Right atrium auricular region (tissue), 2 donors: ENCODE results near the gene ATP6V1G2. TPM values are rescaled to one million over a fixed set of nuclear protein-coding genes. Genes with fewer than 3 reads are reported as not detected.

Experiments
- DNase-seq: peaks from one replicate; pipeline ENCODE4 v3.0.0-alpha.2; 2019; ENCODE audit warnings: low spot score
- H3K27ac ChIP-seq, 2 donors: fragments of 200-600 bp; sonication (generic); 1 replicate in 1 of 2; 2 replicates in 1 of 2; pipeline ENCODE4 v1.5.1; 2016 to 2019
- H3K27me3 ChIP-seq, 2 donors: fragments of 200-600 bp; sonication (generic); one replicate each; pipeline versions ENCODE4 v1.5.1 to v1.6.0; 2017 to 2019
- H3K36me3 ChIP-seq: fragments of 200-600 bp; sonication (generic); one replicate; pipeline ENCODE4 v1.5.1; 2016
- H3K4me1 ChIP-seq, 2 donors: fragments of 200-600 bp; sonication (generic); one replicate each; pipeline versions ENCODE4 v1.5.1 to v1.6.0; 2017 to 2019
- H3K4me3 ChIP-seq, 2 donors: fragments of 200-600 bp; sonication (generic); 1 replicate in 1 of 2; 2 replicates in 1 of 2; pipeline ENCODE4 v1.5.1; 2017 to 2019; ENCODE audit warnings: mild to moderate bottlenecking in 1 of 2, moderate library complexity in 1 of 2
- H3K9me3 ChIP-seq, 2 donors: fragments of 200-600 bp; sonication (generic); one replicate each; pipeline ENCODE4 v1.5.1; 2019
- CTCF ChIP-seq, 2 donors: fragments of 200-600 bp; sonication (generic); IDR thresholded peaks; one replicate each; pipeline ENCODE4 v1.5.1; 2019; ENCODE audit warnings: antibody characterized with exemption in 2 of 2
- total RNA-seq, 2 donors: library from RNA; depleted of rRNA; stranded (reverse); fragments of >200 nt; gene quantifications; one replicate each; pipeline ENCODE4 v1.1.0, GENCODE V29; 2016

Gene ATP6V1G2
- total RNA-seq, 2 donors from 2014 or later, result 1.2 to 6.0 TPM

DNA sequence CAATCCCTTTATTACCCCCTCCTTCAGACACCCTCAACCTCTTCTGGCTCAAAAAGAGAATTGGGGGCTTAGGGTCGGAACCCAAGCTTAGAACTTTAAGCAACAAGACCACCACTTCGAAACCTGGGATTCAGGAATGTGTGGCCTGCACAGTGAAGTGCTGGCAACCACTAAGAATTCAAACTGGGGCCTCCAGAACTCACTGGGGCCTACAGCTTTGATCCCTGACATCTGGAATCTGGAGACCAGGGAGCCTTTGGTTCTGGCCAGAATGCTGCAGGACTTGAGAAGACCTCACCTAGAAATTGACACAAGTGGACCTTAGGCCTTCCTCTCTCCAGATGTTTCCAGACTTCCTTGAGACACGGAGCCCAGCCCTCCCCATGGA lies 31.2 kb upstream of the ATP6V1G2 start:
- Histone ChIP-seq H3K9me3 (no peaks in the 10 kb centered on the region), H3K27me3 (no peaks in the 10 kb centered on the region), H3K36me3 (no peaks in the 10 kb centered on the region), H3K4me1 (peaks cover 0 to 18% of the 10 kb centered on the region in 2 donors), H3K4me3 (no peak overlapping the region), H3K27ac (no peak overlapping the region)
- TF ChIP-seq CTCF (IDR thresholded peaks at IDR 0.05), result no peak
- DNase-seq, result no peak

DNA sequence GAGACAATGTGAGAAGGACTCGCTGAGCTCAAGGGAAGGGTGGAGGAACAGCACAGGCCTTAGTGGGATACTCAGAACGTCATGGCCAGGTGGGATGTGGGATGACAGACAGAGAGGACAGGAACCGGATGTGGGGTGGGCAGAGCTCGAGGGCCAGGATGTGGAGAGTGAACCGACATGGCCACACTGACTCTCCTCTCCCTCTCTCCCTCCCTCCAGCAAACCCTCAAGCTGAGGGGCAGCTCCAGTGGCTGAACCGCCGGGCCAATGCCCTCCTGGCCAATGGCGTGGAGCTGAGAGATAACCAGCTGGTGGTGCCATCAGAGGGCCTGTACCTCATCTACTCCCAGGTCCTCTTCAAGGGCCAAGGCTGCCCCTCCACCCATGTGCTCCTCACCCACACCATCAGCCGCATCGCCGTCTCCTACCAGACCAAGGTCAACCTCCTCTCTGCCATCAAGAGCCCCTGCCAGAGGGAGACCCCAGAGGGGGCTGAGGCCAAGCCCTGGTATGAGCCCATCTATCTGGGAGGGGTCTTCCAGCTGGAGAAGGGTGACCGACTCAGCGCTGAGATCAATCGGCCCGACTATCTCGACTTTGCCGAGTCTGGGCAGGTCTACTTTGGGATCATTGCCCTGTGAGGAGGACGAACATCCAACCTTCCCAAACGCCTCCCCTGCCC lies 30.6 kb upstream of the ATP6V1G2 start:
- no peak for DNase-seq
- Histone ChIP-seq H3K4me3 (no peak overlapping the region), H3K27me3 (no peaks in the 10 kb centered on the region), H3K9me3 (no peaks in the 10 kb centered on the region), H3K4me1 (peaks cover 0 to 13% of the 10 kb centered on the region in 2 donors), H3K36me3 (no peaks in the 10 kb centered on the region), H3K27ac (no peak overlapping the region)
- no peak for TF ChIP-seq CTCF (IDR thresholded peaks at IDR 0.05)

DNA sequence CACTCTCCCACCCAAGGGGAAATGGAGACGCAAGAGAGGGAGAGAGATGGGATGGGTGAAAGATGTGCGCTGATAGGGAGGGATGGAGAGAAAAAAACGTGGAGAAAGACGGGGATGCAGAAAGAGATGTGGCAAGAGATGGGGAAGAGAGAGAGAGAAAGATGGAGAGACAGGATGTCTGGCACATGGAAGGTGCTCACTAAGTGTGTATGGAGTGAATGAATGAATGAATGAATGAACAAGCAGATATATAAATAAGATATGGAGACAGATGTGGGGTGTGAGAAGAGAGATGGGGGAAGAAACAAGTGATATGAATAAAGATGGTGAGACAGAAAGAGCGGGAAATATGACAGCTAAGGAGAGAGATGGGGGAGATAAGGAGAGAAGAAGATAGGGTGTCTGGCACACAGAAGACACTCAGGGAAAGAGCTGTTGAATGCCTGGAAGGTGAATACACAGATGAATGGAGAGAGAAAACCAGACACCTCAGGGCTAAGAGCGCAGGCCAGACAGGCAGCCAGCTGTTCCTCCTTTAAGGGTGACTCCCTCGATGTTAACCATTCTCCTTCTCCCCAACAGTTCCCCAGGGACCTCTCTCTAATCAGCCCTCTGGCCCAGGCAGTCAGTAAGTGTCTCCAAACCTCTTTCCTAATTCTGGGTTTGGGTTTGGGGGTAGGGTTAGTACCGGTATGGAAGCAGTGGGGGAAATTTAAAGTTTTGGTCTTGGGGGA lies 29.7 kb upstream of the ATP6V1G2 start:
- Histone ChIP-seq H3K4me1 (peaks cover 0 to 5% of the 10 kb centered on the region in 2 donors), H3K27ac (peak overlapping the region; percentile 35 to 39)
- DNase-seq, result no peak

GRCh38 chr6:31575335-31575901 lies 29.0 kb upstream of the ATP6V1G2 start, which contains the start of gene TNF:
Gene TNF (plus strand): TSS chr6:31575565. CDS start chr6:31575742, 177 bp downstream.
- no peaks in the 10 kb centered on the region for H3K9me3 ChIP-seq
- H3K36me3 ChIP-seq, result no peaks in the 10 kb centered on the region
- TF ChIP-seq CTCF (IDR thresholded peaks at IDR 0.05), result no peak
- H3K4me1 ChIP-seq, result peaks cover 0 to 1% of the 10 kb centered on the region in 2 donors
- H3K27me3 ChIP-seq, result no peaks in the 10 kb centered on the region
- peak within 1 kb of the TSS; percentile 25 to 42 for H3K4me3 ChIP-seq
- DNase-seq, result peak; percentile 69
- H3K27ac ChIP-seq, result peak within 1 kb of the TSS; percentile 35 to 39

More for the DNA sequence above, 29.7 kb upstream of the ATP6V1G2 start:
- no peaks in the 10 kb centered on the region for H3K27me3 ChIP-seq
- no peaks in the 10 kb centered on the region for H3K9me3 ChIP-seq
- no peak for TF ChIP-seq CTCF (IDR thresholded peaks at IDR 0.05)
- H3K4me3 ChIP-seq, result peak overlapping the region; percentile 25 to 42
- H3K36me3 ChIP-seq, result no peaks in the 10 kb centered on the region

DNA sequence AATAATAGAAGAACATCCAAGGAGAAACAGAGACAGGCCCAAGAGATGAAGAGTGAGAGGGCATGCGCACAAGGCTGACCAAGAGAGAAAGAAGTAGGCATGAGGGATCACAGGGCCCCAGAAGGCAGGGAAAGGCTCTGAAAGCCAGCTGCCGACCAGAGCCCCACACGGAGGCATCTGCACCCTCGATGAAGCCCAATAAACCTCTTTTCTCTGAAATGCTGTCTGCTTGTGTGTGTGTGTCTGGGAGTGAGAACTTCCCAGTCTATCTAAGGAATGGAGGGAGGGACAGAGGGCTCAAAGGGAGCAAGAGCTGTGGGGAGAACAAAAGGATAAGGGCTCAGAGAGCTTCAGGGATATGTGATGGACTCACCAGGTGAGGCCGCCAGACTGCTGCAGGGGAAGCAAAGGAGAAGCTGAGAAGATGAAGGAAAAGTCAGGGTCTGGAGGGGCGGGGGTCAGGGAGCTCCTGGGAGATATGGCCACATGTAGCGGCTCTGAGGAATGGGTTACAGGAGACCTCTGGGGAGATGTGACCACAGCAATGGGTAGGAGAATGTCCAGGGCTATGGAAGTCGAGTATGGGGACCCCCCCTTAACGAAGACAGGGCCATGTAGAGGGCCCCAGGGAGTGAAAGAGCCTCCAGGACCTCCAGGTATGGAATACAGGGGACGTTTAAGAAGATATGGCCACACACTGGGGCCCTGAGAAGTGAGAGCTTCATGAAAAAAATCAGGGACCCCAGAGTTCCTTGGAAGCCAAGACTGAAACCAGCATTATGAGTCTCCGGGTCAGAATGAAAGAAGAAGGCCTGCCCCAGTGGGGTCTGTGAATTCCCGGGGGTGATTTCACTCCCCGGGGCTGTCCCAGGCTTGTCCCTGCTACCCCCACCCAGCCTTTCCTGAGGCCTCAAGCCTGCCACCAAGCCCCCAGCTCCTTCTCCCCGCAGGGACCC lies 28.0 kb upstream of the ATP6V1G2 start:
- H3K27me3 ChIP-seq, result no peaks in the 10 kb centered on the region
- H3K36me3 ChIP-seq, result no peaks in the 10 kb centered on the region
- no peak for TF ChIP-seq CTCF (IDR thresholded peaks at IDR 0.05)
- no peaks in the 10 kb centered on the region for H3K4me1 ChIP-seq
- no peak overlapping the region for H3K4me3 ChIP-seq
- peak overlapping the region in 1 of 2 donors; percentile 35 for H3K27ac ChIP-seq
- no peaks in the 10 kb centered on the region for H3K9me3 ChIP-seq
- DNase-seq, result no peak
